HUES64 (cell line): Measurements from ENCODE around the gene TEC.

Experiments used
- H3K27ac ChIP-seq: 2 replicates; pipeline ENCODE4 v1.7.0; 2013; ENCODE audit warnings: low read depth, low read length, inconsistent platforms
- H3K27me3 ChIP-seq: 2 replicates; pipeline ENCODE4 v1.6.1; 2013; ENCODE audit warnings: mild to moderate bottlenecking, low read length; ENCODE audit not compliant: insufficient read depth
- H3K36me3 ChIP-seq: 2 replicates; pipeline ENCODE4 v1.6.1; 2013; ENCODE audit warnings: mild to moderate bottlenecking, low read length; ENCODE audit not compliant: insufficient read depth
- H3K4me1 ChIP-seq: 2 replicates; pipeline ENCODE4 v1.6.1; 2013; ENCODE audit warnings: mild to moderate bottlenecking, low read length, moderate library complexity; ENCODE audit not compliant: insufficient read depth
- H3K4me3 ChIP-seq: 2 replicates; pipeline ENCODE4 v1.5.1; 2013; ENCODE audit warnings: mild to moderate bottlenecking, low read length, moderate library complexity
- H3K9ac ChIP-seq: 2 replicates; pipeline ENCODE4 v1.6.1; 2013; ENCODE audit warnings: mild to moderate bottlenecking, low read depth, low read length
- H3K9me3 ChIP-seq: 2 replicates; pipeline ENCODE4 v1.6.1; 2013; ENCODE audit warnings: low read depth, low read length; ENCODE audit not compliant: insufficient read depth
- WGBS: fragments of 150-250, 120-280 bp; methylation state at CpG from one replicate; pipeline ENCODE4 v1.1.7; 2013; ENCODE audit warnings: missing lambda C conversion rate; 5-methylcytosine and 5-hydroxymethylcytosine counted together

Gene TEC

GRCh38 chr4:48216563-48216962, 53.1 kb downstream of the TEC start:
- Histone ChIP-seq H3K9me3 (no peaks in the 10 kb centered on the region), H3K27me3 (no peaks in the 10 kb centered on the region), H3K4me1 (no peaks in the 10 kb centered on the region), H3K27ac (no peak overlapping the region), H3K9ac (no peak overlapping the region), H3K4me3 (no peak overlapping the region), H3K36me3 (no peaks in the 10 kb centered on the region)
- 67% methylated on average over 1 of the region's 1 CpG for WGBS

- Histone ChIP-seq H3K27me3 (no peaks in the 10 kb centered on the region), H3K36me3 (no peaks in the 10 kb centered on the region), H3K4me1 (no peaks in the 10 kb centered on the region), H3K4me3 (no peak overlapping the region), H3K9ac (no peak overlapping the region), H3K27ac (no peak overlapping the region), H3K9me3 (no peaks in the 10 kb centered on the region)
- WGBS = 88% methylated on average over 1 of the region's 1 CpG
Observed at GRCh38 chr4:48215977-48216376, 53.7 kb downstream of the TEC start.

GRCh38 chr4:48212165-48212564, 57.5 kb downstream of the TEC start:
- WGBS = 92% methylated on average over 6 of the region's 6 CpGs
- Histone ChIP-seq H3K36me3 (no peaks in the 10 kb centered on the region), H3K9ac (no peak overlapping the region), H3K4me3 (no peak overlapping the region), H3K4me1 (peaks cover 6% of the 10 kb centered on the region), H3K9me3 (no peaks in the 10 kb centered on the region), H3K27ac (no peak overlapping the region), H3K27me3 (no peaks in the 10 kb centered on the region)

- H3K4me3 ChIP-seq = no peak overlapping the region
- no peaks in the 10 kb centered on the region for H3K9me3 ChIP-seq
- no peak overlapping the region for H3K9ac ChIP-seq
- H3K27ac ChIP-seq = no peak overlapping the region
- H3K36me3 ChIP-seq = no peaks in the 10 kb centered on the region
- peaks cover 6% of the 10 kb centered on the region for H3K4me1 ChIP-seq
- no peaks in the 10 kb centered on the region for H3K27me3 ChIP-seq
Observed at GRCh38 chr4:48210966-48211328, 58.7 kb downstream of the TEC start.

GRCh38 chr4:48205626-48206025, 64.0 kb downstream of the TEC start:
- Histone ChIP-seq H3K4me3 (no peak overlapping the region), H3K4me1 (peaks cover 6% of the 10 kb centered on the region)
- 94% methylated on average over 2 of the region's 2 CpGs for WGBS

GRCh38 chr4:48205107-48205506, 64.5 kb downstream of the TEC start:
- Histone ChIP-seq H3K27me3 (no peaks in the 10 kb centered on the region), H3K27ac (no peak overlapping the region), H3K4me1 (peaks cover 6% of the 10 kb centered on the region), H3K9ac (no peak overlapping the region), H3K9me3 (no peaks in the 10 kb centered on the region), H3K36me3 (no peaks in the 10 kb centered on the region), H3K4me3 (no peak overlapping the region)
- WGBS = 98% methylated on average over 2 of the region's 2 CpGs

More at GRCh38 chr4:48205626-48206025, 64.0 kb downstream of the TEC start:
- H3K9ac ChIP-seq = no peak overlapping the region
- H3K27me3 ChIP-seq = no peaks in the 10 kb centered on the region
- H3K36me3 ChIP-seq = no peaks in the 10 kb centered on the region
- H3K27ac ChIP-seq = no peak overlapping the region
- no peaks in the 10 kb centered on the region for H3K9me3 ChIP-seq

GRCh38 chr4:48203819-48204218, 65.8 kb downstream of the TEC start:
- Histone ChIP-seq H3K27ac (no peak overlapping the region), H3K4me1 (peaks cover 5% of the 10 kb centered on the region), H3K9me3 (no peaks in the 10 kb centered on the region), H3K36me3 (no peaks in the 10 kb centered on the region), H3K4me3 (no peak overlapping the region), H3K9ac (no peak overlapping the region), H3K27me3 (no peaks in the 10 kb centered on the region)
- 98% methylated on average over 2 of the region's 3 CpGs for WGBS

- no peaks in the 10 kb centered on the region for H3K27me3 ChIP-seq
- no peaks in the 10 kb centered on the region for H3K9me3 ChIP-seq
- H3K4me1 ChIP-seq = peaks cover 7% of the 10 kb centered on the region; the same call in 1 of the 2 replicates
- no peak overlapping the region for H3K9ac ChIP-seq
- no peak overlapping the region for H3K27ac ChIP-seq
- no peak overlapping the region for H3K4me3 ChIP-seq
- no peaks in the 10 kb centered on the region for H3K36me3 ChIP-seq
- WGBS = 94% methylated on average over 5 of the region's 5 CpGs
Observed at GRCh38 chr4:48197643-48198237, 71.9 kb downstream of the TEC start.

GRCh38 chr4:48196758-48197504, 72.7 kb downstream of the TEC start:
- H3K4me1 ChIP-seq = peaks cover 7% of the 10 kb centered on the region; the same call in 1 of the 2 replicates
- no peak overlapping the region for H3K9ac ChIP-seq
- no peaks in the 10 kb centered on the region for H3K27me3 ChIP-seq
- no peaks in the 10 kb centered on the region for H3K36me3 ChIP-seq
- no peaks in the 10 kb centered on the region for H3K9me3 ChIP-seq
- H3K27ac ChIP-seq = no peak overlapping the region
- no peak overlapping the region for H3K4me3 ChIP-seq
- 91% methylated on average over 7 of the region's 9 CpGs for WGBS

GRCh38 chr4:48195853-48196252, 73.8 kb downstream of the TEC start:
- Histone ChIP-seq H3K4me1 (peaks cover 7% of the 10 kb centered on the region; the same call in 1 of the 2 replicates), H3K27ac (no peak overlapping the region), H3K9ac (no peak overlapping the region), H3K9me3 (no peaks in the 10 kb centered on the region), H3K27me3 (no peaks in the 10 kb centered on the region), H3K36me3 (no peaks in the 10 kb centered on the region), H3K4me3 (no peak overlapping the region)
- 89% methylated on average over 3 of the region's 3 CpGs for WGBS

- Histone ChIP-seq H3K36me3 (no peaks in the 10 kb centered on the region), H3K4me3 (no peak overlapping the region), H3K27me3 (no peaks in the 10 kb centered on the region), H3K4me1 (peaks cover 7% of the 10 kb centered on the region; the same call in 1 of the 2 replicates), H3K27ac (no peak overlapping the region), H3K9ac (no peak overlapping the region), H3K9me3 (no peaks in the 10 kb centered on the region)
- WGBS = 90% methylated on average over 3 of the region's 3 CpGs
Observed at GRCh38 chr4:48195374-48195773, 74.3 kb downstream of the TEC start.
